ENCODE measurements around the gene HSD17B2.

The HSD17B2 gene, protein sequence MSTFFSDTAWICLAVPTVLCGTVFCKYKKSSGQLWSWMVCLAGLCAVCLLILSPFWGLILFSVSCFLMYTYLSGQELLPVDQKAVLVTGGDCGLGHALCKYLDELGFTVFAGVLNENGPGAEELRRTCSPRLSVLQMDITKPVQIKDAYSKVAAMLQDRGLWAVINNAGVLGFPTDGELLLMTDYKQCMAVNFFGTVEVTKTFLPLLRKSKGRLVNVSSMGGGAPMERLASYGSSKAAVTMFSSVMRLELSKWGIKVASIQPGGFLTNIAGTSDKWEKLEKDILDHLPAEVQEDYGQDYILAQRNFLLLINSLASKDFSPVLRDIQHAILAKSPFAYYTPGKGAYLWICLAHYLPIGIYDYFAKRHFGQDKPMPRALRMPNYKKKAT

GRCh38 chr16:82034981-82035612 is at the start of gene HSD17B2:
Gene HSD17B2 (plus strand): TSS chr16:82035253. CDS start chr16:82035425, 172 bp downstream.
- peak; percentile 15 for DNase-seq (ENCODE audit: low read depth, low spot score)
- in situ Hi-C loops (cut with HindIII; ENCODE audit: low sequenced_read_pairs), result no loop called here
- no peak within 1 kb of the TSS for H3K4me3 ChIP-seq (ENCODE audit: low read depth, low read length)
- TF ChIP-seq CTCF (IDR thresholded peaks at IDR 0.05; ENCODE audit: low read depth, low read length), result no peak

GRCh38 chr16:81987121-81987520 is 47.9 kb upstream of the HSD17B2 start:
- in situ Hi-C loops (cut with HindIII; ENCODE audit: low sequenced_read_pairs), result no loop called here
- H3K4me3 ChIP-seq (ENCODE audit: low read depth, low read length), result no peak overlapping the region
- TF ChIP-seq CTCF (IDR thresholded peaks at IDR 0.05; ENCODE audit: low read depth, low read length), result no peak
- no peak for DNase-seq (ENCODE audit: low read depth, low spot score)

- no peak overlapping the region for H3K4me3 ChIP-seq (ENCODE audit: low read depth, low read length)
- no peak for TF ChIP-seq CTCF (IDR thresholded peaks at IDR 0.05; ENCODE audit: low read depth, low read length)
- DNase-seq (ENCODE audit: low read depth, low spot score), result no peak
- in situ Hi-C loops (cut with HindIII; ENCODE audit: low sequenced_read_pairs), result no loop called here
Measured at GRCh38 chr16:81987706-81988105, 47.3 kb upstream of the HSD17B2 start.

GRCh38 chr16:81992859-81993258 is 42.2 kb upstream of the HSD17B2 start:
- H3K4me3 ChIP-seq (ENCODE audit: low read depth, low read length), result no peak overlapping the region
- DNase-seq (ENCODE audit: low read depth, low spot score), result no peak
- no peak for TF ChIP-seq CTCF (IDR thresholded peaks at IDR 0.05; ENCODE audit: low read depth, low read length)
- in situ Hi-C loops (cut with HindIII; ENCODE audit: low sequenced_read_pairs), result no loop called here

DNA sequence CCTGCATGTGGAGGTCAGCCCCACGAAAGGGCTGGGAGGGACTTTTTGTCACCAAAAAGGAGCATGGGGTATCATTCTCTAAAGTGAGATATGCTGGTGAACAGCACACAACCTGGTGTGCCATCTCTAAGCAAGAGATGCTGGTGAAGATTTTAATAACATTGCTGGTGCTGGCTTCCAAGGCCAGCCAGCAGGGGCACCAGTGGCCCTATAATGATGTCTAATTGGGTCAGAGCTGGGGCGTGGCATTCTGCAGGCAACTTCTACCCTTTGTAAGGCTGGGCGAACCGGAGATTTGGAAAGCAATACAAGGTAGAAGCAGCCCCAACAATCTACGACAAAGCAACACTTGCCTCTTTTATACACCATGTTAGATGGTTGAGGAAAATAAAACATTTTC is 40.6 kb upstream of the HSD17B2 start:
- no peak overlapping the region for H3K4me3 ChIP-seq (ENCODE audit: low read depth, low read length)
- no peak for TF ChIP-seq CTCF (IDR thresholded peaks at IDR 0.05; ENCODE audit: low read depth, low read length)
- in situ Hi-C loops (cut with HindIII; ENCODE audit: low sequenced_read_pairs), result no loop called here
- no peak for DNase-seq (ENCODE audit: low read depth, low spot score)

GRCh38 chr16:81995651-81996050 is 39.4 kb upstream of the HSD17B2 start:
- in situ Hi-C loops (cut with HindIII; ENCODE audit: low sequenced_read_pairs), result no loop called here
- no peak for DNase-seq (ENCODE audit: low read depth, low spot score)
- no peak for TF ChIP-seq CTCF (IDR thresholded peaks at IDR 0.05; ENCODE audit: low read depth, low read length)

More at GRCh38 chr16:81995651-81996050, 39.4 kb upstream of the HSD17B2 start:
- no peak overlapping the region for H3K4me3 ChIP-seq (ENCODE audit: low read depth, low read length)
